GF-D8 (cell line): Measurements from ENCODE around the gene TVP23B.
"Not testable (repeated sequence)": the region's sequence is repeated elsewhere in the genome, so short reads cannot be mapped to it uniquely, and the experiment has no call there.

Experiments
- DNase-seq: peaks from one replicate; lab custom pipeline; 2025; lab: John Stamatoyannopoulos, UW

The TVP23B gene

GRCh38 chr17:18791402-18791801, 10.4 kb downstream of the TVP23B start:
- DNase-seq: not testable (repeated sequence)

- not testable (repeated sequence) for DNase-seq
These were observed 13.9 kb downstream of the TVP23B start for GRCh38 chr17:18794841-18795240.

GRCh38 chr17:18796887-18797286, 15.9 kb downstream of the TVP23B start:
- not testable (repeated sequence) for DNase-seq

- DNase-seq: not testable (repeated sequence)
These were observed 22.7 kb downstream of the TVP23B start for GRCh38 chr17:18803458-18804245.

GRCh38 chr17:18815924-18816323, 34.9 kb downstream of the TVP23B start:
- DNase-seq: not testable (repeated sequence)

GRCh38 chr17:18816489-18817371, 35.7 kb downstream of the TVP23B start:
- peak; percentile 5 for DNase-seq

GRCh38 chr17:18821430-18821829, 40.4 kb downstream of the TVP23B start:
- not testable (repeated sequence) for DNase-seq

GRCh38 chr17:18827613-18828012, 46.6 kb downstream of the TVP23B start:
- not testable (repeated sequence) for DNase-seq

- no peak for DNase-seq
These were observed 67.5 kb downstream of the TVP23B start for GRCh38 chr17:18848501-18848900.

GRCh38 chr17:18850679-18851078, 69.7 kb downstream of the TVP23B start:
- no peak for DNase-seq

- no peak for DNase-seq
These were observed 70.2 kb downstream of the TVP23B start for GRCh38 chr17:18851201-18851600.

- DNase-seq: no peak
These were observed 74.0 kb downstream of the TVP23B start for GRCh38 chr17:18854956-18855355.

GRCh38 chr17:18855831-18856569, 75.0 kb downstream of the TVP23B start:
- DNase-seq: peak; percentile 60
